GM18909 (cell line): ENCODE results near the gene ARHGAP45.
A peak's percentile ranks its signal among the peaks of the same experiment; 100 is the strongest.

ENCODE experiments used
- ATAC-seq: cut with Tn5 transposase; IDR thresholded peaks from one replicate; pipeline ENCODE4 v1.9.1; 2021; ENCODE audit warnings: mild to moderate bottlenecking; ENCODE audit not compliant: unreplicated experiment, poor library complexity

The ARHGAP45 gene

GRCh38 chr19:1068009-1069001 lies 1.3 kb downstream of the ARHGAP45 start:
- ATAC-seq = no peak

GRCh38 chr19:1069009-1069779 lies 2.2 kb downstream of the ARHGAP45 start:
- ATAC-seq = no peak

GRCh38 chr19:1070576-1070930 lies 3.6 kb downstream of the ARHGAP45 start:
- no peak for ATAC-seq

GRCh38 chr19:1070931-1071791 lies 4.2 kb downstream of the ARHGAP45 start:
- ATAC-seq = no peak

GRCh38 chr19:1072371-1073015 lies 5.5 kb downstream of the ARHGAP45 start:
- no peak for ATAC-seq

- ATAC-seq = no peak
Measured at GRCh38 chr19:1073063-1073955, 6.3 kb downstream of the ARHGAP45 start.

- ATAC-seq = no peak
Measured at GRCh38 chr19:1073956-1074517, 7.1 kb downstream of the ARHGAP45 start.

- peak; percentile 62 for ATAC-seq
Measured at GRCh38 chr19:1074544-1075283, 7.7 kb downstream of the ARHGAP45 start.

GRCh38 chr19:1076046-1076386 lies 9.0 kb downstream of the ARHGAP45 start:
- no peak for ATAC-seq

- ATAC-seq = peak; percentile 63
Measured at GRCh38 chr19:1076951-1077350, 10.0 kb downstream of the ARHGAP45 start.

GRCh38 chr19:1079566-1080111 lies 12.7 kb downstream of the ARHGAP45 start:
- no peak for ATAC-seq

- ATAC-seq = no peak
Measured at GRCh38 chr19:1080360-1081161, 13.6 kb downstream of the ARHGAP45 start.

- no peak for ATAC-seq
Measured at GRCh38 chr19:1081301-1082164, 14.6 kb downstream of the ARHGAP45 start.

- ATAC-seq = no peak
Measured at GRCh38 chr19:1082165-1082927, 15.4 kb downstream of the ARHGAP45 start.
